HUES6 (cell line): ENCODE data around the gene KNCN.

ENCODE experiments used
- H3K27ac ChIP-seq: 2 replicates; pipeline ENCODE4 v1.7.0; 2013; ENCODE audit warnings: low read depth, mild to moderate bottlenecking, low read length, inconsistent platforms
- H3K27me3 ChIP-seq: 2 replicates; pipeline ENCODE4 v1.6.1; 2013; ENCODE audit warnings: low read length; ENCODE audit not compliant: control insufficient read depth, insufficient read depth
- H3K36me3 ChIP-seq: 2 replicates; pipeline ENCODE4 v1.6.1; 2013; ENCODE audit warnings: low read length; ENCODE audit not compliant: control insufficient read depth, insufficient read depth
- H3K4me1 ChIP-seq: 2 replicates; pipeline ENCODE4 v1.6.1; 2013; ENCODE audit warnings: low read length; ENCODE audit not compliant: control insufficient read depth, insufficient read depth
- H3K4me3 ChIP-seq: 2 replicates; pipeline ENCODE4 v1.5.1; 2013; ENCODE audit warnings: low read depth, low read length
- H3K9ac ChIP-seq: one replicate; pipeline ENCODE4 v1.6.1; 2013; ENCODE audit warnings: mild to moderate bottlenecking, low read length
- H3K9me3 ChIP-seq: 2 replicates; pipeline ENCODE4 v1.6.1; 2013; ENCODE audit warnings: low read depth, low read length; ENCODE audit not compliant: control insufficient read depth, insufficient read depth

The KNCN gene

DNA sequence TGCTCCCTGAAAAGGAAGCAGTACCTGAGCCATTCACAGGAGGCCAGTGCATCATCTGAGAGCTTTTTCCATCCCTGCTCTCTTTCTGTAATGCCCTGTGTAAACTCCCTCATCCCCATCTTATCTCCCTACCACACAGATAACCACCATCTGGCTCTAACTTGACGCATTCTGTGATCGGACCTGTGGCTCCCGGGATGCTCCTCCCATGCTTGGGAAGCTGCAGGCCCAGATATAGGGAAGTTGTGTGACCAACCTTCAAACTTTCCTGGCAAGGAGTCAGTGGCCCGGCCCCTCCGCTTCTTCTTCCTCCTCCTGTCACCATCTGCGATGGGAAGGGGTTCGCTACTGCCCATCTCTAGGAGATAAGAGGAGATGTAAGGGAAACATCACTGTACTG, 31.5 kb upstream of the KNCN start:
- H3K27me3 ChIP-seq, result no peaks in the 10 kb centered on the region
- no peaks in the 10 kb centered on the region for H3K9me3 ChIP-seq
- no peak overlapping the region for H3K4me3 ChIP-seq
- no peak overlapping the region for H3K9ac ChIP-seq
- H3K36me3 ChIP-seq, result peaks cover 29% of the 10 kb centered on the region; the same call in 1 of the 2 replicates
- H3K27ac ChIP-seq, result no peak overlapping the region
- H3K4me1 ChIP-seq, result no peaks in the 10 kb centered on the region

GRCh38 chr1:46581681-46582455, 30.4 kb upstream of the KNCN start:
- no peak overlapping the region for H3K27ac ChIP-seq
- peaks cover 32% of the 10 kb centered on the region; the same call in 1 of the 2 replicates for H3K36me3 ChIP-seq
- H3K9me3 ChIP-seq, result no peaks in the 10 kb centered on the region
- no peak overlapping the region for H3K9ac ChIP-seq
- H3K4me1 ChIP-seq, result no peaks in the 10 kb centered on the region
- H3K4me3 ChIP-seq, result no peak overlapping the region
- H3K27me3 ChIP-seq, result no peaks in the 10 kb centered on the region

DNA sequence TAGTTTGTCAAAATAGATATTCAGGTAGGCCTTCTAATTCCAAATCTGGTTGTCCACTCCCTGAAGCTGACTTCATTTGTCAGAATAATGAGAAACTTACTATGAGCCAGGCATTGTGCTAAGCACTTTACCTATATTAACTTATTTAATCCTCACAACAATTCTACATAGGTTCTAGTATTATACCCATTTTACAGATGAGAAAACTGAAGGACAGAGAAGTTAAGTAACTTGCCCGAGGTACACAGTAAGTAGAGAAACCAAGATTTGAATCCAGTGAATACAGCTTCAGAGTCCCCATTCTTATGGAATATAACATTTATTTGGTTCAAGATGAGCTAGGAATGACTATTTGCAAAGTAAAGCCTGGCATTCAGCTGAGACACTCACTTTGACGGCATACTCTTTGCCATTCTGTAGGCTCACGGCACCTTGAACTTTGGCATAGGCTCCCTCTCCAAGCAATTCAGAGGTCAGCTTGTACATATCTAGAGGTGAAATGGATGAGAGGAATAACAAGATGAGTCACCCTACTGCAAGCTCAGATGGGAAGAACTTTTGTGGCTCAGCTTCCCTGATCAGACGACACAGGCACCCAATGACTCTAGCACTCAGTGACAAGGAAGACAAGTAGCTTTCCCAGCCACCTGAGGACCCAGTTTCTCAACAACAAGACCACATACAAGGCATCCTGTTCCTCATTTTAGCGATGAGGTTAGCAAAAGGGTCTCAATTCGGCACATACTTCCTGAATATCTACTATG, 28.9 kb upstream of the KNCN start:
- no peak overlapping the region for H3K27ac ChIP-seq
- H3K27me3 ChIP-seq, result no peaks in the 10 kb centered on the region
- H3K4me1 ChIP-seq, result peaks cover 10% of the 10 kb centered on the region

DNA sequence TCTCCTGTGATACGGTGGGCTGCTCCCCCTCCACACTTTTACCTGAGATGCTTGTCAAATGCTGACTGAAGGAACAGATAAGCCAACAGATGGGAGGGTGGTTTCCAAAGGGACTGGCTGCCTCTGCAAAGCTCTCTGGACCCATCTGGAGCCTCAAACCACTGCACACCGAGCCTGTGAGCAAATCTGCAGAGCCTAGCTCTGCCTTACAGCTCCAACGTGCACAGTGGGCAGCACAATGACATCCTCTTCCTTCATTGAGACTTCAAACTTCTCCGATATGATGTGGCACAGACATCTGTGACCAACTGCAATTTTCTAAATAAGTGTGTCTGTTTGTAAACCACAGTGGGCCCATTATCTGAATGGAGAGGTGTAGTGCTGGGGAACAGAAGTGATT, 26.2 kb upstream of the KNCN start:
- no peaks in the 10 kb centered on the region for H3K9me3 ChIP-seq
- no peak overlapping the region for H3K9ac ChIP-seq
- H3K36me3 ChIP-seq, result peaks cover 30% of the 10 kb centered on the region; the same call in 1 of the 2 replicates
- peaks cover 13% of the 10 kb centered on the region for H3K4me1 ChIP-seq
- no peaks in the 10 kb centered on the region for H3K27me3 ChIP-seq
- H3K27ac ChIP-seq, result no peak overlapping the region
- no peak overlapping the region for H3K4me3 ChIP-seq

More for the DNA sequence above, 28.9 kb upstream of the KNCN start:
- peaks cover 31% of the 10 kb centered on the region; the same call in 1 of the 2 replicates for H3K36me3 ChIP-seq
- no peaks in the 10 kb centered on the region for H3K9me3 ChIP-seq
- no peak overlapping the region for H3K9ac ChIP-seq
- no peak overlapping the region for H3K4me3 ChIP-seq

DNA sequence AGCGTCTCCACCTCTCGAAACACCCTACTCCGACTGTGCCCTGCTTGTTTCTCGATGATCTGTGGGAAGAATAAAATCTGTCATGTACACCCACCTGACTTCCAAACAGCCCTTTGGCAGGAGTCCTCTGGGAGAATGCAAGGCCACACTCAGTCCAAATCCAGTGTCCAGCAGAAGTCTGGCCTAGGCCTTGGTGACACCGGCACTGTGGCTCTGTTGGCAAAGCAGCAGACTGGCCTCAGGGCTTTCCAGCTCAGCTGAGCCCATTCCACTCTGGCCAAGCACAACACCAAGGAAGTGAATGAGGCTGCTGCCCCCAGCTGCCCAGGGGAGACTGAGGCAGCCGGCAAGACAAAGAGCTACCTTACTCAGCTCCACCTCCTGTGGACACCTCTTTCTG, 25.1 kb upstream of the KNCN start:
- Histone ChIP-seq H3K9ac (no peak overlapping the region), H3K27ac (no peak overlapping the region), H3K4me1 (peaks cover 13% of the 10 kb centered on the region), H3K4me3 (no peak overlapping the region), H3K27me3 (no peaks in the 10 kb centered on the region), H3K36me3 (peaks cover 24% of the 10 kb centered on the region; the same call in 1 of the 2 replicates), H3K9me3 (no peaks in the 10 kb centered on the region)

DNA sequence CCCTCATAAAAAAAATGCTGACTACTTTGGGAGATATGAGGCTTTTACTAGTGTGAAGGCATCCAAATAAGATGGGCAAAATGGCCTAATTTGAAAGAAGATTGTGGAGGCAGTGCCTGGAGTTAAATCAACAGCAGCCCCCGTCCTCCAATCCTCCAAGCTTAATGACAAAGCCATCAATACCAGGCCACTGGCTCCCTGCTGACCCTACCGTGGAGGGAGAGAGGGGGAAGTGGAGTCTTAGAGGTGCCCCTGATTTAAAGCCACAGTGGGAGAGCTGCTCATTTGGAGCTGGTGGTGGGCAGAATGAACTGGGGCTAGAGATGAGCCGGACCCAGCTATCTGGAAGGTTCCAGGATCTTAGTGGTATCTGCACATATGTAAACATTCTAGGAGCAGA, 24.3 kb upstream of the KNCN start:
- 0 out of 2 replicates have a peak overlapping the region, but pooled peaks have one; percentile 28 for H3K27ac ChIP-seq
- H3K27me3 ChIP-seq, result no peaks in the 10 kb centered on the region
- H3K4me3 ChIP-seq, result no peak overlapping the region
- no peak overlapping the region for H3K9ac ChIP-seq
- peaks cover 22% of the 10 kb centered on the region; the same call in 1 of the 2 replicates for H3K36me3 ChIP-seq
- H3K4me1 ChIP-seq, result peaks cover 13% of the 10 kb centered on the region
- H3K9me3 ChIP-seq, result no peaks in the 10 kb centered on the region

DNA sequence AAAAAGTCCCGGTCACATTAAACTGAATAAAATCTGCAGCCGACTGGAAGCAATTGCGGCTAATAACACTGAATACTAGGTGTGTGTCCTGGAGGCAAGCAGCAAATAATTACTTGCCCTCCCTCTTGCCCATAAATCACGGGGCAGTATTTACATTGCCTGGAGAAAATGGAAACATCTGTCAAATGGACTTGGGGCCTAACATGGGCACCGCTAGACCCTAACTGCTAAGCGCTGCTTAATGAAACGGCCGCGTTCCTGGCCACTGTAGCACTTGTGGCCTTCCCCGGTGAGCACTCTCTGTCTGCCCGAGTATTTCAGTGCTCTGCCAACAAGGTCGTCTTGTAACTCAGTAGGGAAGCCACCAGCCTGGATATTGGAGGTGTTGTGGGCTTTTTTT, 23.9 kb upstream of the KNCN start:
- Histone ChIP-seq H3K9me3 (no peaks in the 10 kb centered on the region), H3K4me1 (peaks cover 13% of the 10 kb centered on the region), H3K36me3 (peaks cover 17% of the 10 kb centered on the region; the same call in 1 of the 2 replicates), H3K27me3 (no peaks in the 10 kb centered on the region), H3K9ac (no peak overlapping the region), H3K27ac (0 out of 2 replicates have a peak overlapping the region, but pooled peaks have one; percentile 28), H3K4me3 (no peak overlapping the region)

DNA sequence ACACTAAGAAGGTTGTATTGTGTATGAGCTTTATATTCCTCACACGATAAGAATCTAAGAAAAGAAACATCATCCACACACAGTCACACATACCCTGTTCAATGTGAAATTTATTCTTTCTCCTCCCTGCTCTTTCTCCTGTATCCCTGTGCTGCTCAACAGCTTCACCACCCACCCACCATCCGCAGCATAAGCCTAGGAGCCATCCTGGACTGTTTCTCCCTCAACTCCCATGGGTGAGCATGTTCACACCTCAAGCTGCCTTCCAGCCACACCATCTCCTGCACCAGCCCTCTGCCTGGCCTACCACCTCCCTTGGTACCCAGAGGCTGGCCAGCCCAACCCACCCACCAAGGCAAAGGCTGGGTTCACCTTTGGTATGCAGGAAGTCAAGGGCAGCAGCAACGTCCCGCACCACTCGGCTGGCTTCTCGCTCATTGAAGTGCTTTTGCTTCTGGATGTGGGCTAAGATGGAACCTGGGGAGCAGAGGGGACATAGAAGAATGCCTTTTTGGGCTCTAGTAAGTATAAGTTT, 20.3 kb upstream of the KNCN start:
- Histone ChIP-seq H3K4me3 (no peak overlapping the region), H3K9me3 (no peaks in the 10 kb centered on the region), H3K4me1 (peaks cover 13% of the 10 kb centered on the region), H3K27ac (no peak overlapping the region), H3K27me3 (no peaks in the 10 kb centered on the region), H3K36me3 (0 out of 2 replicates have a peak, but pooled peaks cover 7% of the 10 kb centered on the region), H3K9ac (no peak overlapping the region)

- no peak overlapping the region for H3K27ac ChIP-seq
- peaks cover 4% of the 10 kb centered on the region; the same call in 1 of the 2 replicates for H3K36me3 ChIP-seq
- H3K4me1 ChIP-seq, result peaks cover under 1% of the 10 kb centered on the region; the same call in 1 of the 2 replicates
- no peak overlapping the region for H3K9ac ChIP-seq
- no peaks in the 10 kb centered on the region for H3K27me3 ChIP-seq
- no peak overlapping the region for H3K4me3 ChIP-seq
- H3K9me3 ChIP-seq, result no peaks in the 10 kb centered on the region
Observed at GRCh38 chr1:46569884-46570725, 18.7 kb upstream of the KNCN start.

GRCh38 chr1:46569116-46569515, 17.7 kb upstream of the KNCN start:
- Histone ChIP-seq H3K4me1 (no peaks in the 10 kb centered on the region), H3K9ac (no peak overlapping the region), H3K27ac (no peak overlapping the region), H3K9me3 (no peaks in the 10 kb centered on the region), H3K36me3 (peaks cover 7% of the 10 kb centered on the region), H3K27me3 (no peaks in the 10 kb centered on the region), H3K4me3 (no peak overlapping the region)
